Thyroid gland (tissue), 4 donors: ENCODE results near the gene SYPL2. TPM values are rescaled to one million over a fixed set of nuclear protein-coding genes. Genes with fewer than 3 reads are reported as not detected.

Experiments used
- DNase-seq, 2 donors: peaks; one replicate each; pipeline ENCODE4 v3.0.0-alpha.2; 2019
- H3K27ac ChIP-seq, 3 donors: fragments of 200-600 bp; sonication (generic); 1 replicate in 2 of 3; 2 replicates in 1 of 3; pipeline ENCODE4 v1.5.1; 2016 to 2019; ENCODE audit warnings: mild to moderate bottlenecking in 1 of 3, moderate library complexity in 1 of 3
- H3K27me3 ChIP-seq: fragments of 200-600 bp; sonication (generic); one replicate; pipeline ENCODE4 v1.5.1; 2019
- H3K36me3 ChIP-seq, 2 donors: fragments of 200-600 bp; sonication (generic); one replicate each; pipeline ENCODE4 v1.5.1; 2016 to 2019
- H3K4me1 ChIP-seq, 2 donors: fragments of 200-600 bp; sonication (generic); one replicate each; pipeline ENCODE4 v1.5.1; 2017 to 2019
- H3K4me3 ChIP-seq, 3 donors: fragments of 200-600 bp; sonication (generic); replicated peaks in 1 of 3; 1 replicate in 2 of 3; 2 replicates in 1 of 3; pipeline ENCODE4 v1.5.1; 2016; ENCODE audit warnings: mild to moderate bottlenecking in 1 of 3
- H3K9me3 ChIP-seq: fragments of 200-600 bp; sonication (generic); one replicate; pipeline ENCODE4 v1.5.1; 2017
- POLR2A ChIP-seq, 2 donors: fragments of 450-650 bp; IDR thresholded peaks; one replicate each; pipeline ENCODE4 v1.6.1; 2017; ENCODE audit warnings: antibody characterized with exemption in 2 of 2, mild to moderate bottlenecking in 2 of 2, moderate library complexity in 1 of 2
- WGBS, 2 donors: methylation state at CpG; one replicate each; pipeline ENCODE4 v1.1.5; 2017; 5-methylcytosine and 5-hydroxymethylcytosine counted together
- intact Hi-C: fragments of 100-400 bp; cut with DNase I; formaldehyde crosslinking; loops from one replicate; pipeline ENCODE4 v1.15.1; 2023
- total RNA-seq, 4 donors: library from RNA; depleted of rRNA; stranded (reverse); fragments of >200 nt; gene quantifications; one replicate each; pipeline ENCODE4 v1.2.3, GENCODE V29; 2016
- TF ChIP-seq, protein P1 (sequence below), 6 experiments: fragments of 200-600 bp in 3 of 6; fragments of 450-650 bp in 3 of 6; sonication (generic) in 3 of 6; IDR thresholded peaks; one replicate each; pipeline ENCODE4 v1.5.1; 2016 to 2019; ENCODE audit warnings: antibody characterized with exemption in 6 of 6, mild to moderate bottlenecking in 2 of 6, inconsistent platforms in 1 of 6, moderate library complexity in 1 of 6

SYPL2 gene
- total RNA-seq, 4 donors from 2014 or later = 7.9 to 12.4 (median 9.1) TPM

DNA sequence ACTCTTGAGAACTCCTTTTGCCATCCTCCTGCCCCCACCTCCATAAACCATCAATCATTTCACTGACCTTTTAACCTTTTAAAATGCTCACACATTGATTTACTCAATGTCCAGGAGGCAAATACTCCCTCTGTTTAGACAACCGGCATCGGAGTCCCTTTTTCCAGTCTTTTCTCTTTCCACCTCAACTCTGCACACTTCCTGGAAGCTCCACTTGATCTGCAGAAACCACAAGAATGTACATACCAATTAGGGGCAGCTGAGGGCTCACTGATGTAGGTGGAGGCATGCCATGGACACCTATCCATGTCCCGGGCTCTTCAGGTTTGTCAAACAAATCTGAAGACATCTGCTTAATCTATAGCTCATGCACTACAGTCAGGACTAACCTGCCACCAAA is 48.5 kb downstream of the SYPL2 start:
- no peak for TF ChIP-seq POLR2A (IDR thresholded peaks at IDR 0.05)
- TF ChIP-seq, protein P1, sequence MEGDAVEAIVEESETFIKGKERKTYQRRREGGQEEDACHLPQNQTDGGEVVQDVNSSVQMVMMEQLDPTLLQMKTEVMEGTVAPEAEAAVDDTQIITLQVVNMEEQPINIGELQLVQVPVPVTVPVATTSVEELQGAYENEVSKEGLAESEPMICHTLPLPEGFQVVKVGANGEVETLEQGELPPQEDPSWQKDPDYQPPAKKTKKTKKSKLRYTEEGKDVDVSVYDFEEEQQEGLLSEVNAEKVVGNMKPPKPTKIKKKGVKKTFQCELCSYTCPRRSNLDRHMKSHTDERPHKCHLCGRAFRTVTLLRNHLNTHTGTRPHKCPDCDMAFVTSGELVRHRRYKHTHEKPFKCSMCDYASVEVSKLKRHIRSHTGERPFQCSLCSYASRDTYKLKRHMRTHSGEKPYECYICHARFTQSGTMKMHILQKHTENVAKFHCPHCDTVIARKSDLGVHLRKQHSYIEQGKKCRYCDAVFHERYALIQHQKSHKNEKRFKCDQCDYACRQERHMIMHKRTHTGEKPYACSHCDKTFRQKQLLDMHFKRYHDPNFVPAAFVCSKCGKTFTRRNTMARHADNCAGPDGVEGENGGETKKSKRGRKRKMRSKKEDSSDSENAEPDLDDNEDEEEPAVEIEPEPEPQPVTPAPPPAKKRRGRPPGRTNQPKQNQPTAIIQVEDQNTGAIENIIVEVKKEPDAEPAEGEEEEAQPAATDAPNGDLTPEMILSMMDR (IDR thresholded peaks at IDR 0.05) = no peak
- H3K4me1 ChIP-seq = peaks cover 7% of the 10 kb centered on the region in 2 donors
- H3K27me3 ChIP-seq = no peaks in the 10 kb centered on the region
- intact Hi-C loops = no loop called here
- H3K4me3 ChIP-seq = no peak overlapping the region
- H3K9me3 ChIP-seq = no peaks in the 10 kb centered on the region
- no peak for DNase-seq
- H3K36me3 ChIP-seq = no peaks in the 10 kb centered on the region
- WGBS, 2 donors = 69 to 74% methylated on average over 3 of the region's 3 CpGs
- no peak overlapping the region for H3K27ac ChIP-seq

GRCh38 chr1:109516872-109517271 is 50.5 kb downstream of the SYPL2 start:
- TF ChIP-seq, protein P1 (IDR thresholded peaks at IDR 0.05) = no peak
- no peak for TF ChIP-seq POLR2A (IDR thresholded peaks at IDR 0.05)
- H3K27me3 ChIP-seq = no peaks in the 10 kb centered on the region
- intact Hi-C loops = no loop called here
- 74 to 85% methylated on average over 5 of the region's 5 CpGs for WGBS, 2 donors
- no peak overlapping the region for H3K4me3 ChIP-seq
- no peaks in the 10 kb centered on the region for H3K36me3 ChIP-seq
- no peak overlapping the region for H3K27ac ChIP-seq
- peaks cover 0 to 4% of the 10 kb centered on the region in 2 donors for H3K4me1 ChIP-seq
- no peaks in the 10 kb centered on the region for H3K9me3 ChIP-seq
- DNase-seq = no peak

DNA sequence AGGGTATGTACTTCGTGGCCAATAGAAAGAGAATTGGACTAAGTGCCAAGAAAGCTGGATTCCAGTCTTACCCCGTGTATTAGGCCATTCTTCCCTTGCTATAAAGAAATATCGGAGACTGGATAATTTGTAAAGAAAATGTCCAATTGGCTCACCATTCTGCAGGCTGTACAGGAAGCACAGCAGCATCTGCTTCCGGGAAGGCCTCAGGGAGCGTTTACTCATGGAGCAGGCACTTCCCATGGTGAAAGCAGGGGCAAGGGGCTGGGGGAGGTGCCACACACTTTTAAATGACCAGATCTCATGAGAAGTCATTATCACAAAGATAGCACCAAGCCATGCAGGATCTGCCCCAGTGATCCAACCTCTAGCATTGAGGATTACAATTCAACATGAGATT is 51.0 kb downstream of the SYPL2 start:
- Histone ChIP-seq H3K4me3 (no peak overlapping the region), H3K27me3 (no peaks in the 10 kb centered on the region), H3K4me1 (peaks cover 0 to 4% of the 10 kb centered on the region in 2 donors), H3K27ac (no peak overlapping the region), H3K9me3 (no peaks in the 10 kb centered on the region), H3K36me3 (no peaks in the 10 kb centered on the region)
- 88 to 90% methylated on average over 5 of the region's 5 CpGs for WGBS, 2 donors
- TF ChIP-seq POLR2A (IDR thresholded peaks at IDR 0.05) = no peak
- TF ChIP-seq, protein P1 (IDR thresholded peaks at IDR 0.05) = no peak
- DNase-seq = no peak
- intact Hi-C loops = no loop called here

DNA sequence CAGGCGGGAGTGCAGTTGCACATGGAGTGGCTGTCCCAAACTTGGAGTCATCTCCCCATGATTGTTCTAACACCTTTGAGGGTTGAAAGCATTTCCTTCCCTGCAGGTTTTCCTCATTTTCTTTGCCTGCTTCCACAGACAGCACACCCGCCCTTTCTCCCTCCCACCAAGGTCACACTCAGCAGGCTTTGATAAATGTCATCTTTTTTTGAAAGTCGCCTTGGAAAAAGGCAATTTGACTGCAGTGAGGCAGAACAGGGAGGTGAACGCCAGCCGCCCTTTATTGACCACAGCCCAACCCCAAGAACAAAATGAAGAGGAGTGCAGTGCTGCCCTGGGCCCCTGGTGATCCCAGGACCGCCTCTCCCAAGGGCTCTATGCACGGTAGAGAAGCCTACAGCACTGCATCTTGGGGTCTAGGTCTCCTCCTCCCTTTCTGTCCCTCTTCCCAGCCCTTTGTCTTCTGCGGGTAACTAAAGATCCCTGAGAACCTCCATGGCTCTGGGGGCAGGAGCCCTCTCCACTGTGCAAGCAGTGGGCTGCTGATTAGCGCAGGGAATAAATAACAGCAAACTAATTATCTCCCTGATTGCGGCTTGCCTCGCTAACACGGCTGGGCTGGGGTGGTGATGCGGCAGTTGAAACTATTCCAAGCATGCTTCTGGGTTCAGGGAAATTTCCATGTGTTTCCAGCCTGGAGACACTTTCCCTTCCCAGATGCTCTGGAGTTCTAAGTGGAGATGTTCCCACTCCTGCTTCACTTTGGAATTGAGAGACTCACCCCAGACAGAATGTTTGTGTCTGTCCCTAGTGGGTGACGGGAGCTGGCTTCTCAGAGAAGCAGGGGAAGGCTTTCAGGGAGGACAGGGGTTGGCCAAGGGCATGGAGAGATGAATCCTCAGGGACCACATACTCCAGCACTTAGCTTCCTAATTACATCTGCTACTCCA is 54.9 kb downstream of the SYPL2 start:
- WGBS, 2 donors = 69 to 80% methylated on average over 14 of the region's 14 CpGs
- DNase-seq = no peak
- peaks cover 0 to 4% of the 10 kb centered on the region in 2 donors for H3K4me1 ChIP-seq
- H3K9me3 ChIP-seq = no peaks in the 10 kb centered on the region
- no peaks in the 10 kb centered on the region for H3K36me3 ChIP-seq
- H3K27ac ChIP-seq = no peak overlapping the region
- TF ChIP-seq POLR2A (IDR thresholded peaks at IDR 0.05) = no peak
- TF ChIP-seq, protein P1 (IDR thresholded peaks at IDR 0.05) = no peak
- H3K27me3 ChIP-seq = no peaks in the 10 kb centered on the region
- intact Hi-C loops = no loop called here
- no peak overlapping the region for H3K4me3 ChIP-seq

GRCh38 chr1:109522026-109522425 is 55.7 kb downstream of the SYPL2 start:
- Histone ChIP-seq H3K4me1 (peaks cover 0 to 4% of the 10 kb centered on the region in 2 donors), H3K4me3 (no peak overlapping the region), H3K27ac (no peak overlapping the region), H3K9me3 (no peaks in the 10 kb centered on the region), H3K36me3 (no peaks in the 10 kb centered on the region), H3K27me3 (no peaks in the 10 kb centered on the region)
- peak in 1 of 2 donors; percentile 30 for DNase-seq
- TF ChIP-seq, protein P1 (IDR thresholded peaks at IDR 0.05) = no peak
- no peak for TF ChIP-seq POLR2A (IDR thresholded peaks at IDR 0.05)
- intact Hi-C loops = no loop called here
- WGBS, 2 donors = 53 to 56% methylated on average over 7 of the region's 7 CpGs
